Neural crest cell (in vitro differentiated cells): ENCODE results near the gene EEF2K. TPM values are rescaled to one million over a fixed set of nuclear protein-coding genes. Genes with fewer than 3 reads are reported as not detected.
A peak's percentile ranks its signal among the peaks of the same experiment; 100 is the strongest.

ENCODE experiments used
- DNase-seq: peaks from one replicate; pipeline ENCODE4 v3.0.0; 2021; ENCODE audit warnings: low read depth, mixed read lengths, low spot score
- H3K27ac Mint-ChIP-seq: one replicate; pipeline ENCODE4 v1.8.0; 2021; ENCODE audit warnings: mild to moderate bottlenecking, mixed read lengths; ENCODE audit not compliant: unreplicated experiment
- H3K27me3 Mint-ChIP-seq: 2 replicates; pipeline ENCODE4 v1.8.0; 2021; ENCODE audit warnings: low read depth, mild to moderate bottlenecking, mixed read lengths
- H3K36me3 Mint-ChIP-seq: 2 replicates; pipeline ENCODE4 v1.8.0; 2021; ENCODE audit warnings: low read depth, mild to moderate bottlenecking, mixed read lengths
- H3K4me1 Mint-ChIP-seq: 2 replicates; pipeline ENCODE4 v1.8.0; 2021; ENCODE audit warnings: mixed read lengths
- H3K4me3 Mint-ChIP-seq: one replicate; pipeline ENCODE4 v1.8.0; 2021; ENCODE audit warnings: mild to moderate bottlenecking, mixed read lengths
- H3K9me3 Mint-ChIP-seq: 2 replicates; pipeline ENCODE4 v1.8.0; 2021; ENCODE audit warnings: mixed read lengths
- CTCF ChIP-seq: fragments of 200-600 bp; sonication (generic); conservative IDR thresholded peaks from 2 replicates; pipeline ENCODE4 v1.5.0; 2021; ENCODE audit warnings: antibody characterized with exemption, mild to moderate bottlenecking
- total RNA-seq: library from RNA; stranded (reverse); gene quantifications from 2 replicates; pipeline ENCODE4 v1.2.1, GENCODE V29; 2021

The EEF2K gene
- total RNA-seq, 1 donor from 2014 or later, result 20.3 TPM

GRCh38 chr16:22219389-22220068 is 13.5 kb downstream of the EEF2K start:
- Mint-ChIP-seq H3K9me3 (no peaks in the 10 kb centered on the region), H3K4me3 (no peak overlapping the region), H3K4me1 (no peaks in the 10 kb centered on the region), H3K27me3 (no peaks in the 10 kb centered on the region), H3K36me3 (no peaks in the 10 kb centered on the region), H3K27ac (no peak overlapping the region)
- no peak for DNase-seq
- no peak for TF ChIP-seq CTCF

DNA sequence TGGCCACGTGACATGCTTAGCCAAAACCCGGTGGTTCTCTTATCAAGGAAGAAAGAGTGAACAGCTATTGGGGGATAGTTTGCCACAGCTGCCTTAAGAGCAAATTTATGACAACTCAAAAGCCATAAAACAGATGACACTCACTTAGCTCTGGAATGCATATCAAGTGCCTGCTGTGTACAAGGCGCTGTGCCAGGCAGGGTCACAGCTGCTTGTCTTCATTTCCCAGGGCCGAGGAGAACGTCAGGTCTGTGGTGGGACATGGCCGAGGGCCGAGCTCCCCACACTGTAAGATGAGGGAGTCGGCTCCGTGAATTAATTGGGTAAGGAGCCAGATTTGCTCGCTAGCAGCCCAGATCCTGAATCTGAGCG is 14.0 kb downstream of the EEF2K start:
- no peak overlapping the region for H3K4me3 Mint-ChIP-seq

GRCh38 chr16:22220714-22221113 is 14.6 kb downstream of the EEF2K start:
- no peak for DNase-seq
- Mint-ChIP-seq H3K4me1 (no peaks in the 10 kb centered on the region), H3K4me3 (no peak overlapping the region), H3K27me3 (no peaks in the 10 kb centered on the region), H3K36me3 (no peaks in the 10 kb centered on the region), H3K9me3 (no peaks in the 10 kb centered on the region), H3K27ac (no peak overlapping the region)
- no peak for TF ChIP-seq CTCF

More for the DNA sequence above, 14.0 kb downstream of the EEF2K start:
- DNase-seq, result no peak
- Mint-ChIP-seq H3K36me3 (no peaks in the 10 kb centered on the region), H3K9me3 (no peaks in the 10 kb centered on the region), H3K27me3 (no peaks in the 10 kb centered on the region), H3K4me1 (no peaks in the 10 kb centered on the region), H3K27ac (no peak overlapping the region)
- TF ChIP-seq CTCF, result no peak

- Mint-ChIP-seq H3K9me3 (no peaks in the 10 kb centered on the region), H3K27me3 (no peaks in the 10 kb centered on the region), H3K36me3 (no peaks in the 10 kb centered on the region), H3K4me3 (no peak overlapping the region), H3K27ac (no peak overlapping the region), H3K4me1 (no peaks in the 10 kb centered on the region)
- no peak for TF ChIP-seq CTCF
- DNase-seq, result no peak
These were observed 15.9 kb downstream of the EEF2K start for GRCh38 chr16:22222006-22222405.

DNA sequence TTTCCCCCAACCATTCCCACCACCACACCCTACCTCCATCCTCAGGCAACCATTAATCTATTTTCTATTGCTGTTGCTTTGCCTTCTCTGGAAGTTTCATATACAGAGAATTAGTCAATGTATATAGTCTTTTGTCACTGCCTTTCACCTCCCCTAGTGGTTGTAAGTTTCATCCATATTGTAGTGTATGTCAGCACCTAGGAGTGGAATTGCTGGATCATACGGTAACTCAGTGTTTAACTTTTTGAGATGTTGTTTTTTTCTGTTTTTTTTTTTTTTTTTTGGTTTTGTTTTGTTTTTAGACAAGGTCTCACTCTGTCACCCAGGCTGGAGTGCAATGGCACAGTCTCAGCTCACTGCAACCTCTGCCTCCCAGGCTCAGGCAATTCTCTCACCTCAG is 16.9 kb downstream of the EEF2K start:
- Mint-ChIP-seq H3K36me3 (no peaks in the 10 kb centered on the region), H3K27ac (no peak overlapping the region), H3K9me3 (no peaks in the 10 kb centered on the region), H3K27me3 (no peaks in the 10 kb centered on the region), H3K4me1 (no peaks in the 10 kb centered on the region), H3K4me3 (no peak overlapping the region)
- TF ChIP-seq CTCF, result peak; percentile 22
- DNase-seq, result no peak
